GM18520 (cell line): ENCODE results near the gene PPP1R13L.
A peak's percentile ranks its signal among the peaks of the same experiment; 100 is the strongest.
"Not testable (repeated sequence)": the region's sequence is repeated elsewhere in the genome, so short reads cannot be mapped to it uniquely, and the experiment has no call there.

Source experiments
- ATAC-seq: cut with Tn5 transposase; IDR thresholded peaks from one replicate; pipeline ENCODE4 v1.9.1; 2021; ENCODE audit not compliant: unreplicated experiment

Gene PPP1R13L

DNA sequence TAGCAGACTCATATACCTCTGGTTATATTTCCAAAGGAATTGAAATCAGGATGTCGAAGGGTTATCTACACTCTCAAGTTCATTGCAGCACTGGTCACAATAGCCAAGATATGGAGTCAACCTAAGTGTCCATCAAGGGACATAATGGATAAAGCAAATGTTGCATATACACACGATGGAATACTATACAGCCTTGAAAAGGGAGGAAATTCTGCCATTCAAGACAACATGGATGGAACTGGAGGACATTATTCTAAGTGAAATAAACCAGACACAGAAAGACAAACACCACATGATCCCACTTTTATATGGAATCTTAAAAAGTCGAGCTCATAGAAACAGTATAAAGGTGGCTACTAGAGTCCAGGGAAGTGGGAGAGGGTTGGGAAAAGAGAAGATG is 32.5 kb upstream of the PPP1R13L start:
- no peak for ATAC-seq

DNA sequence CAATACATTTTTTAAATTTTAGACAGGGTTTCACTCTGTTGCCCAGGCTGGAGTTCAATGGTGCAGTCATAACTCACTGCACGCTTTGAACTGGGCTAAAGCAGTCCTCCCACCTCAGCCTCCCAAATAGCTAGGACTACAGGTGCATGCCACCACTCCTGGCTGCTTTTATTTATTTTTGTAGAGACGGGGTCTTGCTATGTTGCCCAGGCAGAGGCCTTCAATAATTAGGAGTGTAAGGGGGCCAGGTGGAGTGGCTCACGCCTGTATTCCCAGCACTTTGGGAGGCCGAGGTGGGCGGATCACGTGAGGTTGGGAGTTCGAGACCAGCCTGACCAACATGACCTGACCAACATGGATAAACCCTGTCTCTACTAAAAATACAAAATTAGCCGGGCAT is 27.7 kb upstream of the PPP1R13L start:
- not testable (repeated sequence) for ATAC-seq

- not testable (repeated sequence) for ATAC-seq
These were observed 26.1 kb upstream of the PPP1R13L start for GRCh38 chr19:45431008-45431407.

DNA sequence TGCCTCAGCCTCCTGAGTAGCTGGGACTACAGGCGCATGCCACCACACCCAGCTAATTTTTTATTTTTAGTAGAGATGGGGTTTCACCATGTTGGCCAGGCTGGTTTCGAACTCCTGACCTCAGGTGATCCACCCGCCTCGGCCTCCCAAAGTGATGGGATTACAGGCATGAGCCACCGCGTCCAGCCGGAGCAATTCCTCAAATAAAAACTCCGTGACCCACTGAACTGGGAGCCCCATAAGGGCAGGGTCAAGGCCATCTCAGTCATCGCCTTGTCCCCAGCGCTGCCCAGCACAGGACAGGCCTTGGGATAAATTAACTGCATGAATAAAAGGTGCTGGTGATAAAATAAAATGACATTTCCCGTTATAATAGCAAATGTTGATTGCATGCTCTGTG is 25.0 kb upstream of the PPP1R13L start:
- not testable (repeated sequence) for ATAC-seq

DNA sequence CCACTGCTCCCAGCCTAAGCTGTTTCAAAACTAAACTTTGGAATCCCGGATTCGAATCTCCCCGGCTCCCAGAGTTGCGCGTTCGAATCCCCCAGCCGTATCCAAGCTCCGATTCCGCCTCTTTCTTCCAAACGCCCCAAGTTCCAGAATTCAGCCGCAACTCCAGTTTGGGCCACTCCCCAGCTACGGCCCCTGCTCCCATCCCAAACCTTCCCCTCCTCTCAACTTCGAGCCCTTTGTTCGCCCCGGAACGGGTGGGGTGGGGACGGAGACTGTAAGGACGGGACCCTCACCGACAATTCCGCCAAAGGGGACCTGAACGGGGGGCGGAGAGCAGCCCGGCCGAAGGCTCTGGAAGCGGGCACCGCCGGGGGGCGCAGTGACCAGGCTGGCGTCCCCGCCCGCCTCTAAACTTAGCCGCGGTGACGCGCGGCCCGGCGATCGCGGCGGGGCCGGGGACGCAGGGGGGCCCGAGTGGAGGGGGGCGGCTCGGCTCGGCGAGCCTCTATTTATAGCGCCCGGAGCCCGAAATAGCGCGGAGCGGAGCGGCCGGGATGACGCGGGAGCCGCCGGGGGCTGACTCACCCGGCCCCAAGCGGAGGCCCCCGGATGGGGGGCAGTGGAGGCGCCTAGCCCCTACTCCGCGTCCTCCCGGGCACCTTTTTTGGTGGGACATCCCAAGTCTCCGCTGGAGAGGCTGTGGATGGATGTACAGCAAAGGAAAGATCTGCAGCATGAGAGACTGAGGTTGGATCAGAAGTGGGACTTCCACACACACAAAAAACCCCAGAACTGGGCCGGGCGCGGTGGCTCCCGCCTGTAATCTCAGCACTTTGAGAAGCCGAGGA is 23.7 kb upstream of the PPP1R13L start:
- no peak for ATAC-seq

GRCh38 chr19:45424191-45425058 is 19.6 kb upstream of the PPP1R13L start:
- no peak for ATAC-seq

GRCh38 chr19:45423589-45424190 is 18.8 kb upstream of the PPP1R13L start, which contains the start of gene ERCC1:
TSS of gene ERCC1 (minus strand) at chr19:45423917. CDS start at chr19:45423374, 543 bp downstream.
- peak; percentile 58 for ATAC-seq

GRCh38 chr19:45423033-45423588 is 18.2 kb upstream of the PPP1R13L start:
- no peak for ATAC-seq

DNA sequence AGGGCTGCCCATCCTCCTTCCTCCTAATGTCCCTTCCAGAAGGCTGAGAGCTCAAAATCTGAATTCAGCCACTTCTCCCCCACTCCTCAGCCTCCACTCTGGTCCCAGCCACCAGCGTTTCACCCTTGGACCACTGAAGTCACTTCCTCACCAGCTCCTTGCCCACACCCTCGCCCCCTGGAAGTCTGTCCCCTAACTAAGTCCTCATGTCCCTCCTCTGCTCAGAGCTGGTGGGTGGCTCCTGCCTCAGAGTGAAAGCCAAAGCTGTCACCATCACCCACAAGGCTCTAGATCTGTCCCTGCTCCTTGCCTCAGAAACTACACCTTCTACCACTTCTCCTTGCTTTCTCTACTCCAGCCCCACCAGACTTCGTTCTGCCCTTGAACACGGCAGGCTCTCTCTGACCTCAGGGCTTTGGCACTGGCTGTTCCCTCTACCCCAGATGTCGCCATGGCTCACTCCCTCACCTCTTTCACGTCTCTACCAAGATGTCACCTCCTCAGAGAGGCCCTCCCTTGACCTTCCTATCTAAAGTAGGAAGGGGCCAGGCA is 17.2 kb upstream of the PPP1R13L start:
- no peak for ATAC-seq

GRCh38 chr19:45420871-45421270 is 16.0 kb upstream of the PPP1R13L start:
- ATAC-seq = no peak

- ATAC-seq = no peak
These were observed 15.5 kb upstream of the PPP1R13L start for GRCh38 chr19:45420356-45420755.

DNA sequence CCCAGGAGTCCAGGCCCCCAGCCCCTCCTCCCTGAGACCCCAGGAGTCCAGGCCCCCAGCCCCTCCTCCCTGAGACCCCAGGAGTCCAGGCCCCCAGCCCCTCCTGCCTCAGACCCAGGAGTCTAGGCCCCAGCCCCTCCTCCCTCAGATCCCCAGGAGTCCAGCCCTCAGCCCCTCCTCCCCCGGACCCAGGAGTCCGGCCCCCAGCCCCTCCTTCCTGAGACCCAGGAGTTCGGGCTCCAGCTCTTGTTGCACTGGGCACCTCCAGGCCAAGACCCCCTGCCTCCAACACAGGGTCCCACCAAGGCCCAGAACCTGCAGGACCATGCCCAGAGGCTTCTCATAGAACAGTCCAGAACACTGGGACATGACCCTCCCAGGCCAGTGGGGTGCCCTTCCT is 15.0 kb upstream of the PPP1R13L start:
- no peak for ATAC-seq

GRCh38 chr19:45419396-45419795 is 14.5 kb upstream of the PPP1R13L start:
- peak; percentile 42 for ATAC-seq

- ATAC-seq = no peak
These were observed 13.9 kb upstream of the PPP1R13L start for GRCh38 chr19:45418802-45419201.

- ATAC-seq = no peak
These were observed 12.3 kb upstream of the PPP1R13L start for GRCh38 chr19:45417151-45417550.

GRCh38 chr19:45414468-45414867 is 9.6 kb upstream of the PPP1R13L start:
- no peak for ATAC-seq

GRCh38 chr19:45413497-45413896 is 8.6 kb upstream of the PPP1R13L start:
- no peak for ATAC-seq

- ATAC-seq = not testable (repeated sequence)
These were observed 5.5 kb upstream of the PPP1R13L start for GRCh38 chr19:45410330-45410729.

- no peak for ATAC-seq
These were observed 4.7 kb upstream of the PPP1R13L start for GRCh38 chr19:45409557-45409920.

GRCh38 chr19:45408830-45409556 is 4.1 kb upstream of the PPP1R13L start:
- no peak for ATAC-seq
